ENCODE data around the gene ARVCF.

Gene ARVCF

DNA sequence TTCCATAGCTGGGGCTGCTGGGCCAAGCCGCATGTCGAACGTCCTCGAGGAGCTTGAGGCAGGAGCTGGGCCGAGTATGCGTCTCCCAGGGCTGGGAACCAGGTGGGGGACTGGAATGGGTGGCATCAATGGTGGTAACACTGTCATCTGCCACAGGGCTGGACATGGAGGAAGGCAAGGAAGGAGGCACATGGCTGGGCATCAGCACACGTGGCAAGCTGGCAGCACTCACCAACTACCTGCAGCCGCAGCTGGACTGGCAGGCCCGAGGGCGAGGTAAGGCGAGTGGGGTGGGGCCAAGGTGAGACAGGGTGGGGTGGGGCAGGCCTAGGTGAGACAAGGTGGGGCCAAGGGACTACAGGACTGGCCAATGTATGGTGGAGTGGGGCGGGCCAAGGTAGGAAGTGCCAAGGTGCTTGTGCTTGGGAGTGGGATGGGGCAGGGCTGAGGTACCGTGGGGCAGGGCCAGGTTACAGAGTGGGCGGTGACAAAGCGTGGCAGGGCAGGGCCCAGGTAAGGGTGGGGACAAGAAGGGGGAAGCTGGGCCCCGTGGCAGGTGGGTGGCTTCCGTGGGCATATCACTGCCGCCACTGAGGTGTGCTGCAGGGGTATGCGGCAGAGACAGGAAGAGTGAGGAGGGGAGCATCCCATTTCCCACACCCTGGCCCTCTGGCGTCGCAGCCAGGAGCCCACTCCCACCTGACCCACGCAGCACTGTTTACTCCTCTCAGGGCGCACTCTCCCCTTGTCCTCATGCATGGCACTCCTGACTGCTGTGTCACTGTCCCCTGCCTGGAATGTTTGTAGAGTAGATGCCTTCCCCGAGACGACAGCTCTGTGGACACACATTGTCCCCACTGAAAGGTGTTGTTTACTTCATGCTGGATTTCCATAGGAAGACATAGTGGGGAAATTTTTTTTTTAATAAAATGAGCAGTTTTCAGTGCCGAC, 36.0 kb upstream of the ARVCF start:
- DNase-seq = no peak

- DNase-seq = no peak
Observed at GRCh38 chr22:20051927-20052308, 35.3 kb upstream of the ARVCF start.

DNA sequence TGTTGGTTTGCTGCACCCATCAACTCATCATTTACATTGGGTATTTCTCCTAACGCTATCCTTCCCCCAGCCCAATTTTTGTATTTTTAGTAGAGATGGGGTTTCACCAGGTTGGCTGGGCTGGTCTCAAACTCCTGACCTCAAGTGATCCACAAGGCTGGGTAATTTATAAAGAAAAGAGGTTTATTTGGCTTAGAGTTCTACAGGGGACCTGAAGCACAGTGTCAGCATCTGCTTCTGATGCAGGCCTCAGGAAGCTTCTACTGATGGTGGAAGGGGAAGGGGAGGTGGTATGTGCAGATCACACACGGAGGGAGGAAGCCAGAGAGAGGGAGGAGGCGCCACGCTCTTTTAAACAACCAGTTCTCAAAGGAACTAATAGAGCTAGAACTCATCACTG, 30.1 kb upstream of the ARVCF start:
- DNase-seq = no peak

DNA sequence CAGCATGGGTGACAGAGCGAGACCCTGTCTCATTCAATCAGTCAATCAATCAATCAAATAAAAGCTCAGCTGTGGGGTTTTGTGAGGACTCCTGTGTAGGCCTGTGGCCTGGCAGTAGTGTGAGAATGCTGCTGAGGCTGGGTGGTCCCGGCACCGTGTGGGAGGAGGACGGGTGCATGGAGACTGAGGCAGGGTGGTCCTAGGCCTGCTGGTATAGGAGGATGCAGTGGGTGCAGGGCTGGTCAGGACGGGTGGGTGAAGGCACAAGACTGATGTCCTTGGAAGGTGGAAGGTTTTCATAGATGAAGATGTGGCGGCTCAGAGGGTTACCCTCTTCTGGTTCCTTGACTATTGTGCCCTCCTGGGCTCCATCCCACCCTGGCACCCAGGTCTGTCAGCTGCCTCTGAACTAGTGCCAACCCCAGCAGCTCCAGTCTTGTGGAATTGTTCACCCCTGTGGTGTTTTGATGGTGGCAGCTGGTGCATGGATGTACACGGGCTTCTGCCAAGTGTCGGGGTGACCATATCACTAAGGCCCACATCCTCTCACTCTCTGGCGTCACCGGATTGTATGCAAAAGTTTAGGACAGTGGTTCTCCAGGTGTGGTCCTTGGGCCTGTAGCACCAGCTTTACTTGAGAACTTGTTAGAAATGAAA, 28.0 kb upstream of the ARVCF start:
- no peak for DNase-seq

DNA sequence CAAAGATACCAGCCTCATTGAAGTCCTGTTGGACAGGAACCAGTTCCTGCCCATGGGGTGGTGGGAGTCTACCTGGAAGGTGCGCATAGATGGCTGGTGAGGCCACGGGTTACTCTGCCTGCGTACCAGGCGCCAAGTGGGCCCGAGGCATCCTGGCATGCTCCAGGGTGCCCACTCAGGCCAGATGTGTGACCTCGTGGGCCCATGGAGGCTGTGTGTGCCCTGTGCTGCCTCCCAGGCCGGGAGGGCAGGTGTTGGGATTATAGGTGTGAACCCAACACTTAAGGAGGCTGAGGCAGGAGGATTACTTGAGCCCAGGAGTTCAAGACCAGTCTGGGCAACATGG, 27.3 kb upstream of the ARVCF start:
- DNase-seq = no peak

GRCh38 chr22:20043057-20043996, 26.7 kb upstream of the ARVCF start:
- no peak for DNase-seq

DNA sequence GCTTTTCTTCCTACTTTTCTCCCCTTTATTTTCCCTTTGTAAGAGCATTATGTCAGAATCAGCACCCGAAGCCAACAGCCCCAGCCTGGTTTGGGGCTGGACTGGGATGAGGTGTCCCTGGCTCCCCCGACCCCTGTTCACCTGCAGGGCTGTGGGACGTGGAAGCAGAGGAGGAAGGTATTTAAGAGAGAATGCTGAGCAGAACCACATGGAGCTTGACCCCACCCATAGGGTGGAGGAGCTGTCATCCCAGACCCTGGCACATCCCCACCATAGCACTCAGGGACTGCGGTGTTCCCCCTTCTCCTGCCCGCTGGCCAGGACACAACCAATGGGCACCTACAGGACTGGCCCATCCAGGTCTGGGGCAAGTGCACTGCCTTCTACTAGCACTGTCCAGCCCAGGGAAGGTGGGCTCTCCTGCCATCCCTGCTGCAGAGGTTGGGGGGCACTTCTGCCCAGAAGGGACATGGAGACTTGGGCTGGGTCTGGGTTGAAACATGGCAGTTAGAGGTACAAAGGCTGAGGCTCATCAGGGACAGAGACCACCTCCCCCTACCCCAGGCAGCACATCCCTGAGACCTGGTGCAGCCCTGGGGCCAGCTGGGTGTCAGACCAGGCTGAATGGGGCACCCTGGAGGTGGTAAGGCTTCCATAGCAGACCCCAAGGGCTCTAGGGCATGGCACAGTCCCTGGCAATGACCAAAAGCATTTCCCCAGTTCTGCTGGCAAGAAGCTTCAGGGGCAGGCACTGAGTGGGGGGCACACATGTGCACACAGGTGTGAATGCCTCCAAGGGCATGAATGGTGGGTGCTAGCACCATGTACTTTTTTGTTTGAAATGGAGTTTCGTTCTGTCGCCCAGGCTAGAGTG, 23.9 kb upstream of the ARVCF start:
- no peak for DNase-seq

DNA sequence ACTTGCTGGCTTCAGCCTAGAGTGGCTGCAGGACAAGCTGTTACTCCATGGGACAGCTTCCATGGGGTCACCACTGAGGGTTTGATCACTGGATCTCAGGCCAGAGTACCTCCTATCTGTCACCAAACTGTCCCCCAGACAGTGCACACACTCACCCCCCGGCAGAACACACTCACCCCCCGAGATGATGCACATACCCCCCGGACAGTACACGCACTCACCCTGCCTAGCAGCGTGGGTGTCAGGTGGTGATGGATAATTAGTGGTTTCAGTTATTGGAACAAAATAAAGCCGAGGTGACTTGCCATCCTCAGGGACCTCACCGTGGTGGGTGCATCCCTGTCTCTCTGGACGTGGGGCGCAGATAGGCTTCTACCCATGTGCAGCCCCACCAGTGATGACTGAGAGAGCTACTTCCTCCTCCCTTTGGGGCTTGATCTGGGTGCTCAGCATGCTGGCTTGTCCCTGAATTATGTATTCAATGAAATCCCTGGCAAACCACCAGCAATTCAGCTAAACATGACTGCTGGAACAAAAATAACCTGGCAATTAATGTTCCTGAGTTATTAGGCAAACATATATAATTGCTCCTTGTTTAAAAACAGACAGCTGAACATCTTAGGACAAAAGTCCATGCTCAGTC, 23.2 kb upstream of the ARVCF start:
- peak; percentile 32 for DNase-seq

GRCh38 chr22:20038574-20038973, 22.0 kb upstream of the ARVCF start:
- no peak for DNase-seq

DNA sequence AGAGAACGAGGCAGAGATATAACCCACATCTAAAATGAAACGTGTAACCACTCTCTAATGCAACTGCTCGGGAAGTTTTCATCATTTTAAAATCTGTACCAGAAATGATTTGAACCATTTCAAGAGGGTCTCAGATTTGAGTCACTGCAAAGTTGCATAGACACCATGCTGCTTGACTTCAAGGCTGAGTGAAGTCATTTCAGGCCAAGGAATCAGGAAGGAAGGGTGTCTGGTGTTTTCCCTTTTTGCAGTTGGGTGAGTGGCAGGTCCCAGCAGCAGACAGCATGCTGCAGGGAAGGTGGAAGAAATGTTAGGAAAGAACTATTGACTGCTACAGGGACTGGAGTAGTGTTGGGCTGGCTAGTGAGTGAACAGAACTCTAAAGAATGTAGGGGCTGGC, 20.8 kb upstream of the ARVCF start:
- no peak for DNase-seq

DNA sequence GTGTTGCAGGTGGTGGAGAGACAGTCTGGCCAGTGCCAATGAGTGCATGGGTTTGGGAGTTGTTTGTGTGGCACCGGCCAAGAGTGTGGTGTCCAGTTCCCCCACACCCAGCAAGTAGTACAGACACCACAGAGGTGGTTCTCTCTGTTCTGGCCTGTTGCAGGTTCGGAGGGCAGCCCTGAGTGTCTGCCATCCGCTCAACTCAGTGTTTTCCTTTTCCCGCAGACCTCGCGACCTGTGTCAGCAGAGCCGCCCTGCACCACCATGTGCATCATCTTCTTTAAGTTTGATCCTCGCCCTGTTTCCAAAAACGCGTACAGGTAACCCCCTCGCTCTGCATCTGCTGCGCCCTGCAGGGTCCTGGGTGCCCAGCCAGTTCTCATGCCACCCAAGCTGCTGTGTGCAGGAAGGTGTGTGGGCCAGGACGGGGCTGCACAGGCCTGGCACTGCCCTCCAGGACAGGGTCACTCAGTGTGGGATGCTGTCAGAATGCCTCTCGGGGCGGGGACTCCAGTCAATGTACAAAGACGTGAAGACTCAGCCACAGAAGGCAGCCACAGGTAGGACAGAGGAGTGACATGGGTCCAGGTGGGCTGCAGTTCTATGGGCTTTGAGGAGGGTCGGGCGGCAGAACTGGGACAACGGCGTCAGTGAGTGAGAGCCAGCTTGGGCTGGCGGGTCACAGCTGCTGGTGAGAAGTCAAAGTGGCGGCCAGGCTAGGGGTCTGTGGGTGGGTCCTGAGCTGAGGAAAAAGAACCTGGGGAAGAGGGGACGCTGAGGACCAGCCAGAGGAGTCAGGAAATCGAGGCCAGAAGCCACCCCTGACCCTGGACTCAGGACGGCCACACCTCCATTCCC, 20.1 kb upstream of the ARVCF start:
- DNase-seq = no peak

- no peak for DNase-seq
Observed at GRCh38 chr22:20036084-20036482, 19.5 kb upstream of the ARVCF start.

DNA sequence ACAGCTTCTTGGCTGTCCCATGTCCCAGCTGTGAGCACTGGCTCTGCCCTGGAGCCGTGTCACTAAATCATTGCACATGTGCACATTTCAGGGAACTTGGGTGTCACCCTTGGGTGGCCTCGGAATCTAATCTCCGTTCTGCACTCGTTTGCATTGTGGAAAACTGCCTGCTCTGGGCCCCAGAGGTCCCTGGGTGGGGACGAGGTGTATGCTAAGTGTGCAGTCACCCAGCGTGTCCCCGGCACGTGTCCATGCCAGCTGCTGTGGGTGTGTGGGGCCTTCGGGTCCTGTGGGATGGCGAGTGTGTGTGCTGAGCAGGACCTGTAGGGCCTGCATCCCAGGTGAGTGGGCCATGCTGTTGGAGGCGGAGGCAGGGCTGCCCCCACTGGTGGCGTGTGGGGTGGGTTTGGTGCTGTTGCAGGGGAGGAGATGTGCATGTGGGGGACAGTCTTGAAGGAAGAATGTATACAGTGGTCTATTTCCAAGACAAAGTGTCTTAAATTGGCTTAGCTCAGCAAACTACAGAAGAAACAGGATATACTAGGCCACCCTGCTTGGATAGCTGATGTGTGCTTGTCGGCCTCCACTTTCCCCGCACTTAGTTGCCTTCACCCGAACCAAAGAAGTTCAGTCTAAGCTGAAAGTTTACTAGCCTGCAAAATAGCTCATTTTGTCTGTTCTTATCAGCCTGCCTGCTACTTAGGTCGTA, 18.9 kb upstream of the ARVCF start:
- no peak for DNase-seq

DNA sequence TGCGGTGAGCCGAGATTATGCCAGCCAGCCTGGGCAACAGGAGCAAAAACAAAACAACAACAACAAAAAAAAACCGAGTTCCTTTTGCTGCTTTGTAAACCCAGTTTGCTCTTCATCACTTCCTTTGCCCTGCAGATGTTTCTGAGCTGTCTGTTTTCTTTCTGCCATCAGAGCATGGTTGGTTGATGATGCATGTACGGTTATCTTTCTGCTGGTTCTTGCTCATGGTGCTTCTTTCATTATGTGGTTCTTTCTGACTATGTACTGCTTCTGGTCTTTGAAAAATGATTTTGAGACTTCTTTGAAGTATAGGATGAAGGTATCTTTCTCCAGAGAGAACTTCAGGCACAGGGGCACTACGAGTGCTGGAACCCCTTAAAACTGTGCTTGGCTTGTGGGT, 17.5 kb upstream of the ARVCF start:
- DNase-seq = no peak

DNA sequence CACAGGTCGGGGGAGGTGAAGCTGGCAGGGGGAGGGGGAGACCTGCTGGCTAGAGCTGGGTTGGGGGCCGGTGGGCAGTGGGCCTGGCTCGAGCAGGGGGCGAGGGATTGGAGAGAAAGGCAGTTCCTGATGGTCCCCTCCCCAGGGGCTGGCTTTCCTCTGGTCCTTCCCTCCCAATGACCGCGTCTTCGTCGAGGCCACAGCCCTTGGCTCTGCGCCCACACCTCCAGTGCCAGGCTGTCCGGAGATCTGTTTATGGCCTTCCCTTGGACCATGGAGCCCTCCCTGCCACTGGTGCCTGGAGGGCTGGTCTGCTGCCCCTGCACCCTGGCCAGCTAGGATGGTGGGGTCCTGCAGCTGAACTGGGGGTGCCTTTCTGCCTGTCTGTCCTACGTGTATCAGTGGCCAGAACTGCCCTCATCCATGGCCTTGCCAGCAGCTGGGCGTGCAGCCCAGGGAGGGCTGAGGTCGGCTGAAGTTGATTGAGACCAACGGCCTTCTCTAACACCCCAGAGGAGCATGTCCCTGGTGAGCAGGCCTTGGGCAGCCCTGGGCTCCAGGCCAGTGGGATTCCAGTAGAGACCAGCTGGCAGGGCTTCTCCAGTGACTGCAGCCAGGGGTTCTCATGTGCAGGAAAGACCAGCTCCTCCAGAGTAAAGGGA, 16.6 kb upstream of the ARVCF start:
- no peak for DNase-seq

DNA sequence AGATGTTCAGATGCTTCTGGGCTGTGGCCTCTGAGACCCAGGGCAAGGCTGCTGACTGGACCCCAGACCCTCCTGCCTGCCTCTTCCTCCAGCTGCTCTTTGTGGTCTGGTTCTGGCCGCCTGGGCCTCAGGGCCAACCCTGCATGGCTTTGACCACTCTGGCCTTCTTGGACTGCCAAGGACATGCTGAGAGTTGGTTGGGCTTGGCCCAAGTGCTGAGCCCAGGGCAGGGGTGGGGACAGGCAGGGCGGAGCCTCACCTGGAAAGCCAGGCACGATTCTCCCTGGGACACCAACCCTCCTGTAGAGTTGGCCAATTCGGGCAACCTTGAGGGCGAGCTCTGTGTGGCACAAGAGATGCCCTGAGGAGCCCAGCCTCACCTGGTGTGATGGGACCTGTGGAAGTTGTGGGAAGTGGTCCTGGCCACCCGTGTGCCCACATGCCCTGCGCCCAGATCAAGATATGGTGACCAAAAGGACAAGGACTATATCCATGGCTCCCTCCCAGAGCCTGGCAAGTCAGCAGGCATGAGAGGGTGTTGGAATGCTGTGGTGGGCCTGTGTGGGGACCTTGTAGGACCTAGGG, 15.9 kb upstream of the ARVCF start:
- no peak for DNase-seq

DNA sequence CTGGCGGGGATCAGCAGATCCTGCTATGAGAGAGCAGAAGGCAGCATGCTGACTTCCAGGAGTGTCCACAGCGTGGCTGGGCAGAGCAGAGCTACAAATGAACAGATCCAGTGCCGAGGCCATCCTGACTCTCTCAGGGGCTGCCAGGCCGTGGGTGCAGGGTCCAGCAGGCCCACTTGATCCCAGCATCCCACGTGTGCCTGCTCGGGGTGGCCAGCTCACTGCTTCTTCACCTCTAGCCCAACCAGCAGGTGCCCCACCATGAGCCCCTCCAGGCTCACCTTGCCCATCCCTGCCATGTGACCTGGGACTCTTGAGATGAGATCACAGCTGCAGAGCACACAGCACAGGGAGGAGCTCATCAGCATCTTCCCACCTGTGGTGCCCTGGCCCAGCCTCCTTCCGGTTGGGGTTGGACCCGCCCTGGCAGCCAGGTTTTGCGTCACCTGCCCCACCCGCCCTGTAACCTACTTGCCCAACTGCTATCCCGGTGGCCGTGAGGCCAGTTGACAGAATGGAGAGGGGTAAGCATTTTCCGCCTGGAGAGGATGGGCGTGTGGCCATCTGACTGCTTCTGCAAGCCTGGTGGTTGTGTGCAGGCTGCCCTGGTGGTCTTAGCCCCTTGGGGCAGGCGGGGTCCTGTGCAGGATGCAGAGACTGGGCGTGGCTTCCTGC, 15.2 kb upstream of the ARVCF start:
- DNase-seq = no peak

DNA sequence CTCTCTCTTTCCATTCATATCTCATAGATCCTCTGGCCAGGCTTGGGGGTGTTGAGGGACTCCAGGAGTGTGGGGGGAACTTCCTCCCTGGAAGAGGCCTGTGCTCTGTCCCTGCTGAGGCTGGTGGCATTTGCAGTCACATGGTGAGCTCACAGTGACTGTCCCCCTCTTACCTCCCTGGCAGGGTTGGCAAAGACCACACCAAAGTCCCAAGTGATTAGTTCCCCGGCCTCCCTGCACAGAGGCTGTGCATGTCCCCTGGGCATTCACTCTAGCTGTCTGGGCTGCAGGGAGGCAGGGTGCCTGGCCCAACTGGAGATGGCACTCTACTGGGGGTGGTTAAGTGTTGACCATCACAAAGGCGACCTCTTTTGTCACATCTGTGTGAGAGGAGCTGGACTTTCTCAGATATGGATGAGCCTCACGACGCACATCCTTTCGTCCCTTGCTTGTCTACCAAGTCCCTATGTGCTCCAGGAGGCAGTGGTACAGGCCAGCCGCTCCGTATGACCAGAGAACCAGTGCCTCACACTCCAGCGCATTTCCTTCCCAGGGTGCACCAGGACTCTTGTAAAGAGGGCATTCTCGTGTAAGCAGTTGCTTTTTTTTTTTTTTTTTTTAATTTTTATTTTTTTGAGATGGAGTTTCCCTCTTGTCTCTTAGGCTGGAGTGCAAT, 13.1 kb upstream of the ARVCF start:
- DNase-seq = no peak
